Amniotic epithelial cell (primary cell): ENCODE results near the gene S100A10.

Experiments used
- DNase-seq: peaks from one replicate; pipeline ENCODE4 v3.0.0-alpha.2; 2010; ENCODE audit warnings: low read depth

S100A10 gene

GRCh38 chr1:151961833-151962232 is 31.8 kb downstream of the S100A10 start:
- no peak for DNase-seq

DNA sequence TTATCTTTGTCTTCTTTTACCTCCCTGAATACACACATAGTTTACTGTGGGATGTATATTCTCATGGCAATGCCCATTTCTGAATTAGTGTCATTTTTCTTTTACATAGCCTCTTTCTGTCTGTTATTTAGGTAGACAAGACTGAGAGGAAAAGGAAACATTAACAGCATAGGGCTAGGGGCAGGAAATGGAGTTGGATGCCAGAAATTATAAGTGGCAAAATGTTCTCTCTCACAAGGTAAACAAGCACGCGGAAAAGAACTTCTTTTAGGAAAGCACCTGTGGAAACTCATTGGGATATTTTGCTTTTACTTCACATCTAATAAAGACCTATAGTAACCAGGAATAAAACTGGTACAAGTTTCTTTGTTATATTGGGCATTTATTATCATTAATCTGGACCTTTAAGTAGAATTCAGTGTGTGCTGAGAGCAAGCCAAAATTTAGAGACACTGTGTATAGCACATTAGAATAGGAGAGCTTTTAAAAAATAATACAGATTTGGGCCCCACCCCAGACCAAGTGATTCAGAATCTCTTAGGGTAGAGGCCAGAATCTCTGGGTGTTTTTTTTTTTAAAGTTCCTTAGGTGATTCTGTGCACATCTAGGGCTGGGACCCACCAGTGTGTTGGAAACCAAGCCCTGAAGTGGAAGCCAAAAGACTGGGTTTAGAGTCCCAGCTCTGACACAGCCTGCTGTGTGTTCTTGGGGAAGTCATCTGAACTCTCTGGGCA is 32.7 kb downstream of the S100A10 start:
- no peak for DNase-seq

GRCh38 chr1:151958959-151959358 is 34.7 kb downstream of the S100A10 start:
- peak; percentile 61 for DNase-seq

GRCh38 chr1:151956957-151957497 is 36.6 kb downstream of the S100A10 start:
- no peak for DNase-seq

DNA sequence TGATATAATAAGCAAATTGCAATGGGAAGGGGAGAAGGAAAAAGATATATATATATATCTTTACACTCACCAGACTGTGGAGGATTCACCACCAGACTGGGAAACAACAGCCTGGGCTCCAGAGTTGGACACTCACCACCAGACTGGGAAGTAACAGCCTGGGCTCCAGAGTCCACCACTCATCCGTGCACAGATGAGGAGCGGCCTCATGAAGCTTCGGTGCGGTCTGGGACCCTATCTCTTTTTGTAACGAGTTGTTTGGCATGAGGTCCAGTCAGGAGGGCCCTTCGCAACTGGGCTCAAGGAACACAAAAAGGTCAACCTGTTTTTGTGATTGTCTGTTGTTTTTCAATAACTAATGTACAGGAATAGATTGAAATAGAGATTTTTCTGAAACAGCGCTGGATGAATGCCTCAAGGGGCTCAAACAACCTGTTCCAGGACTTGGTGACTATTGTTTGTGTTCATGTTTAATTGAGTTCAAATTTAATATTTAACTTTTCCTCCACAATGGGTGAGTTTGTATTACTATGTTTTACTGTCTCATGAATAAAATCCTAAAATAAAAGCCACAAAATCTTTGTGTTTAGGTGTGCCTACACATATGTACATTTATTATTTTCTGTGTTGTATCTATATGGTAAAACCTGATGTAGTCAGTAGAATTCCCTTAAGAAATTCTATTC is 40.1 kb downstream of the S100A10 start:
- no peak for DNase-seq

DNA sequence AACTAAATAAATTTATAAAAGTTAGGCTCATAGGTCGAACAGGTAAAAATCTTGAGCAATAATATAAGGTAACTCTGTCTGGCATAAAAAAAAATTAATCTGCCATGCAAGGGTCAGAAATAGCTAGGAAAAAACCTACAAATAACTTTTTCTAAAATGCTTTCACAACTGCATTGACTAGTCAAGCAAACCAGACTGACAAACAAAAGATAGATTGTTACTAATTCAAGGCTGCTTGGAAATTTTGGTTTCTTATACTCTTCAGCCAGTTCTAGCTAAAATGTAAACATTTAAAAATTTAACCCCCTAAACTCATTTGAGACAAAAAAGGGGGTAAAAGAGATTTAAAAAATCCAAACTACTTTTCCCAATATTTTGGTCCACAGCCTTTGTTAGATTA is 40.8 kb downstream of the S100A10 start:
- DNase-seq = no peak

DNA sequence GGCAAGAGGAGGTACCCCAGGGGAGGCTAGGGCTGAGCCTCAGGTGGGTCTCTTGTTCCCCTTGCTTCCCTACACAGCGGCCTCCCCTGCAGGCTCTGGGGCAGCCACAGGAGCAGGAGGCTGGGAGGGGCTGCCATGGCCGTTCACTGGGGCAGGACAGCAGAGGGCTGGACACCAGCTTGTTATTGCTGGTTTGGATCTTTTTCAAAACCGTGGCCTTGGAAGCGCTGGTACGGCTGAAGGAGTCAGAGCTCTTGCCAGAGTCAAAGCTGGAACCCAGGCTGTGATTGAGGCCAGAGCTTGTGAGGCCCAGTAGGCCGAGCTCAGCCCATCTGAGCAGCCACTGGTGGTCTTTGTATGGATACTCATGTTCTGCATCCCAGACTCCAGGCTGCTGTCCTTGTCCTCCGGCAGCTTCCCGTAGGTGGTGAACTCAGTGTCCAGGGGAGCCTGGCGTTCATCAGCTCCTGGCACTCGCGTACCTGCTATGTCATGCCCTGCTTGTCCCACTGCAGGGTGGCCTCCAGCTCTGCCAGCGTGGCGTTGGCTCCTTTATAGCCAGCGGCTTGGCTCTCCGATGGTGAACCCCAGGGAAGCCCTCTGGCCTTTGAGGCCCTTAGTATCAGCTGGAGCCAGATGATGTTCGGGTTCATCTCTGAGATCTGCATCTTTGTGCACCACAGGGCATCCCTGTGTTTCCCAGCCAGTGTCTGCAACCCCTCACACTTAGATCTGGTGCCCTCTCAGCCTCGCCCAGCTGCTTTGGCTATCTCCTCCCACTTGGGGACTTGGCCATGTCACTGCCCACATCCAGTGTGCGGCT is 44.1 kb downstream of the S100A10 start:
- no peak for DNase-seq

GRCh38 chr1:151948506-151948905 is 45.2 kb downstream of the S100A10 start:
- no peak for DNase-seq

DNA sequence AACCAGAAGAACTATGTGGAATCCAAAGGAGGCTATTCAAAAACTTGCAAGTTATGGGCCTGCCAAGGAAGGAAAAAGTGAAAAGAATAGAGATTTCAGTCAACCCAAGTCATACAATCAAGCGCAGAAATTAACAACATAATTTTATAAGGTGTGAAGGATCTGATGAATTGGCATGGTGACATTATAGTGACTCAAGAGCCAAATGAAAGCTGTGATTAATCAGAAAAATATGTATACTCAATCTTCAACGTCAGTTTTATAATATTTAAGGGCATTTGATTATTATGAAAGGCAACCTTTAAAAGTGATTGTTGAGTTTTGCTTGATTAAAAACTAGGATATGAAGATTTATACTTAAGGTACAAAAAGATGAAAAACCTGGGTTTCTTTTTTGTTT is 46.5 kb downstream of the S100A10 start:
- DNase-seq = no peak

GRCh38 chr1:151945725-151946722 is 47.6 kb downstream of the S100A10 start:
- peak; percentile 90 for DNase-seq

DNA sequence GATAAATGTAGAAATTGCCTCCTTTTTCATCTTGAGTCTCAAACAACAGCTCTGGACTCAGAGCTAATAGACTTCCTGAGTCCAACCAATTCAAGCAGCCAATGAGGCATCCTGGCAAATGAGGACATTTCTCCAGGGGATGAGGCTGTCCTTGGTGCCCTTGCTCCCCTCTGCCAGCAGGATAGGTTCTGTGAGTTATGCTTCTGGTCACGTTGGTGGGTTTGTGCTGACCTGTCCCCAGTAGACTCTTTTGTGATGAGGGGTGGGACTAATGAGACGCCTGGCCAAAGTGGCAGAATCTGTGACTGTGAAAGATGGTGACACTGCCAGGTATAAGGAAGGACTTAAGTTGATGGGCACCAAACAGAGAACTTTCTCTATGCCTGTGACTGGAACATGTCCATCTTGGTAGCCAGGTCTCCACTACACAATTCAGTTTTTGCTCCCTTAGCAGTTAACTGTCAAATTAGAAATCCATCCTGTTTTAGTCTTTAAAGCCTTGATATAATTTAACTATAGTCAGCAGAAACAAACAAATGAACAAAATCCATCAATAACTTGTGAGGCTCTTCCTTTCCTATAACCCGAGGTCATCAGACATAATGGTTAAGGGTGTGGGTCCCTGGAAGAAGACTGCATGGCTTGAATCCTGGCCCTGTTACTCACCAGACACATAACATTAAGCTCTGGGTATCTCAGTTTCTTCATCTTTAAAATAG is 48.6 kb downstream of the S100A10 start:
- no peak for DNase-seq

GRCh38 chr1:151944126-151944856 is 49.4 kb downstream of the S100A10 start:
- no peak for DNase-seq

DNA sequence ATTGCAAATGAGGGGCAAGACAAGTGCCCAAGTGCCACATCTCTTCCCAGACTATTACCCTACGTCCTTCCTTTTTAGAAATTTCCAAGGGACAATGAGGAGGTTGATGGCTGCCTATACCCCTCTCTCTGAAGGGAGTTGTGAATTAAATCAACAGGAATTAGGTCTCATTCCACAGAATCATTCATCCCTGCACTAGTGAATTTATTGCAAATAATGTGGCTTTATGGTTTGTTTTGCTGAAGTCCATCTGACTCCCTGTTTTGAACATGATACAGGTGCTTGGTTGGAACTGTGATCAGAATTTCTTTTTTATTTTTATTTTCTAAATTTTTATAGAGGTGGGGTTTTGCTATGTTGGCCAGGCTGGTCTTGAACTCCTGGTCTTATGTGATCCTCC is 50.1 kb downstream of the S100A10 start:
- no peak for DNase-seq

DNA sequence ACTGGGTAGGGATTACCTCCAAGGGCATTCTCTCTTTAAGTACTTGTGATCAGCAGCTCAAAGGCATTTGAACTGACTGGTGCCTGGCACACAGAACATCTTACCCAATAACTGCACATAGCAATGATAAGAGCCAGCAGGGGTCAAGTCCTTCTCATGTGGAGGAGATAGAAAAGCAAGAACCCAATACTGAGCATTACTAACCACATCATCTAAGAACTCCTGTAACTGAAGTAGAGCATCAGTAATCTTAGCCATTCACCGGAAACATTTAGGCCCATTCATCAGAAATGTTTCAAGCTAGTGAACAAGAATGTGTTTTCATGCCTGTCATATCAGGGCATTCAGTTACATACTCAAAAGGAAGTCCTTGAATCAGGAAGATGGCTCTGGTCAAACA is 50.8 kb downstream of the S100A10 start:
- DNase-seq = peak; percentile 99

GRCh38 chr1:151940541-151940940 is 53.1 kb downstream of the S100A10 start:
- DNase-seq = no peak

DNA sequence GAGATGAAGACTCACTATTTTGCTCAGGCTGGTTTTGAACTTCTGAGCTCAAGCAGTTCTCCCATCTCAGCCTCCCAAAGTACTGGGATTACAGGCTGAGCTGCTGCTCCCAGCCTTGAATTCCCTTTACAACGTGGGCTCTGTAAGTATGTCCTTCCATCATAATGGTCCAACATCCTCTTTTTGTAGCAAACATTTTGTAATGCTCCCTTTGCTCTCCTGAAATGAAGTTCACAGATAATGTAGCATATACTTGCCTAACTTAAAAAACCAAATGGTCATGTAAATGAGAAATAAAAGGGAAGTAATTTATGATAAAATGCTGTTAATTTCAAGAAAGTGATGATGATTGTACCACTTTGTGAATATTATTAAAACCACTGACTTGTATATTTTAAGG is 53.9 kb downstream of the S100A10 start:
- DNase-seq = no peak

- no peak for DNase-seq
Observed at GRCh38 chr1:151939141-151939540, 54.5 kb downstream of the S100A10 start.

- no peak for DNase-seq
Observed at GRCh38 chr1:151936653-151937052, 57.0 kb downstream of the S100A10 start.

- no peak for DNase-seq
Observed at GRCh38 chr1:151935894-151936602, 57.6 kb downstream of the S100A10 start.
